IMR-90 (cell line): ENCODE results near the gene TOP2B.

ENCODE experiments used
- BHLHE40 ChIP-seq: fragments of 150-350 bp; IDR thresholded peaks from 2 replicates; pipeline ENCODE4 v1.6.1; 2016; ENCODE audit warnings: mild to moderate bottlenecking, low read depth, low read length
- CHD1 ChIP-seq: IDR thresholded peaks from 2 replicates; pipeline ENCODE4 v1.6.1; 2012; ENCODE audit warnings: low read depth, low read length, improper control_type of control experiment
- CTCF ChIP-seq: conservative IDR thresholded peaks from 2 replicates; pipeline ENCODE4 v1.5.1; 2012; ENCODE audit warnings: mild to moderate bottlenecking, low read depth, low read length, improper control_type of control experiment
- FOS ChIP-seq: fragments of 150-350 bp; IDR thresholded peaks from 2 replicates; pipeline ENCODE4 v1.6.1; 2016; ENCODE audit warnings: low read depth, low read length
- MXI1 ChIP-seq: IDR thresholded peaks from 2 replicates; pipeline ENCODE4 v1.6.1; 2012; ENCODE audit warnings: low read depth, mild to moderate bottlenecking, low read length, moderate library complexity, borderline replicate concordance
- NFE2L2 ChIP-seq: fragments of 150-350 bp; IDR thresholded peaks from 2 replicates; pipeline ENCODE4 v1.6.1; 2016; ENCODE audit warnings: low read depth, mild to moderate bottlenecking, low read length
- POLR2A ChIP-seq: IDR thresholded peaks from 2 replicates; pipeline ENCODE4 v1.6.1; 2012; ENCODE audit warnings: mild to moderate bottlenecking, low read depth, low read length
- RAD21 ChIP-seq: IDR thresholded peaks from 2 replicates; pipeline ENCODE4 v1.6.1; 2012; ENCODE audit warnings: low read length, improper control_type of control experiment
- USF2 ChIP-seq: fragments of 150-350 bp; IDR thresholded peaks from 2 replicates; pipeline ENCODE4 v1.6.1; 2017; ENCODE audit warnings: mild to moderate bottlenecking, antibody characterized with exemption, low read length, low read depth

GRCh38 chr3:25589783-25590258 lies 74.9 kb downstream of the TOP2B start:
- no peak for TF ChIP-seq POLR2A
- no peak for TF ChIP-seq CTCF
- no peak for TF ChIP-seq BHLHE40
- no peak for TF ChIP-seq MXI1
- TF ChIP-seq RAD21: no peak
- TF ChIP-seq CHD1: no peak
- no peak for TF ChIP-seq USF2
- TF ChIP-seq NFE2L2: peak; percentile 35; the same call in 1 of the 2 replicates
- no peak for TF ChIP-seq FOS
